AG04450 (cell line): Measurements from ENCODE around the gene OSBPL5. TPM values are rescaled to one million over a fixed set of nuclear protein-coding genes. Genes with fewer than 3 reads are reported as not detected.
A peak's percentile ranks its signal among the peaks of the same experiment; 100 is the strongest.

ENCODE experiments used
- CTCF ChIA-PET: fragments of 300-600, 350-600 bp; formaldehyde crosslinking; extraction: SDS; loops from one replicate; lab custom pipeline; 2022; ENCODE audit warnings: antibody characterized with exemption, inconsistent platforms; lab: Charles Lee
- POLR2A ChIA-PET: fragments of 350-600 bp; formaldehyde crosslinking; extraction: SDS; loops from one replicate; lab custom pipeline; 2021; ENCODE audit warnings: antibody characterized with exemption, inconsistent platforms; lab: Yijun Ruan, JAX
- DNase-seq: peaks from one replicate; pipeline ENCODE4 v3.0.0-alpha.2; 2011; ENCODE audit warnings: low read depth, low spot score
- H3K27ac ChIP-seq: one replicate; pipeline ENCODE4 v1.5.1; 2012; ENCODE audit warnings: low read depth, low read length, control low read depth
- H3K27me3 ChIP-seq: one replicate; pipeline ENCODE4 v1.6.0; 2012; ENCODE audit warnings: low read length; ENCODE audit not compliant: control insufficient read depth, insufficient read depth
- H3K4me3 ChIP-seq: 2 replicates; pipeline ENCODE4 v1.5.1; 2011; ENCODE audit warnings: mild to moderate bottlenecking, low read depth, low read length, control low read depth
- H3K9me3 ChIP-seq: 2 replicates; pipeline ENCODE4 v1.5.1; 2012; ENCODE audit warnings: low read length; ENCODE audit not compliant: control insufficient read depth, insufficient read depth
- polyA plus RNA-seq: library from polyadenylated mRNA; depleted of rRNA; stranded (reverse); fragments of >200 nt; gene quantifications from 2 replicates; pipeline ENCODE4 v1.2.3, GENCODE V29; 2011
- TF ChIP-seq, protein P1 (sequence below): IDR thresholded peaks from 2 replicates; pipeline ENCODE4 v1.5.1; 2011; ENCODE audit warnings: low read depth, low read length, control low read depth, inconsistent platforms

Gene OSBPL5
- polyA plus RNA-seq, 1 experiment = 7.4 TPM

GRCh38 chr11:3058753-3059664 is 106.1 kb downstream of the OSBPL5 start:
- CTCF ChIA-PET = interaction anchor here (0.6 to 0.9 kb wide), 4 partner anchors 22 to 33 kb away, joined by 3 to 4 read pairs (median 3); no protein-coding TSS in a partner anchor
- TF ChIP-seq, protein P1, sequence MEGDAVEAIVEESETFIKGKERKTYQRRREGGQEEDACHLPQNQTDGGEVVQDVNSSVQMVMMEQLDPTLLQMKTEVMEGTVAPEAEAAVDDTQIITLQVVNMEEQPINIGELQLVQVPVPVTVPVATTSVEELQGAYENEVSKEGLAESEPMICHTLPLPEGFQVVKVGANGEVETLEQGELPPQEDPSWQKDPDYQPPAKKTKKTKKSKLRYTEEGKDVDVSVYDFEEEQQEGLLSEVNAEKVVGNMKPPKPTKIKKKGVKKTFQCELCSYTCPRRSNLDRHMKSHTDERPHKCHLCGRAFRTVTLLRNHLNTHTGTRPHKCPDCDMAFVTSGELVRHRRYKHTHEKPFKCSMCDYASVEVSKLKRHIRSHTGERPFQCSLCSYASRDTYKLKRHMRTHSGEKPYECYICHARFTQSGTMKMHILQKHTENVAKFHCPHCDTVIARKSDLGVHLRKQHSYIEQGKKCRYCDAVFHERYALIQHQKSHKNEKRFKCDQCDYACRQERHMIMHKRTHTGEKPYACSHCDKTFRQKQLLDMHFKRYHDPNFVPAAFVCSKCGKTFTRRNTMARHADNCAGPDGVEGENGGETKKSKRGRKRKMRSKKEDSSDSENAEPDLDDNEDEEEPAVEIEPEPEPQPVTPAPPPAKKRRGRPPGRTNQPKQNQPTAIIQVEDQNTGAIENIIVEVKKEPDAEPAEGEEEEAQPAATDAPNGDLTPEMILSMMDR = peak; percentile 15; the same call in 1 of the 2 replicates
- H3K27me3 ChIP-seq = no peaks in the 10 kb centered on the region
- H3K27ac ChIP-seq = peak overlapping the region; percentile 88
- POLR2A ChIA-PET = interaction anchor here (0.8 to 1.0 kb wide), 2 partner anchors 27 to 130 kb away, joined by 3 read pairs; partner anchors contain the start of gene PHLDA2
- DNase-seq = peak; percentile 70
- no peak overlapping the region for H3K4me3 ChIP-seq
- peaks cover 7% of the 10 kb centered on the region; the same call in 1 of the 2 replicates for H3K9me3 ChIP-seq

DNA sequence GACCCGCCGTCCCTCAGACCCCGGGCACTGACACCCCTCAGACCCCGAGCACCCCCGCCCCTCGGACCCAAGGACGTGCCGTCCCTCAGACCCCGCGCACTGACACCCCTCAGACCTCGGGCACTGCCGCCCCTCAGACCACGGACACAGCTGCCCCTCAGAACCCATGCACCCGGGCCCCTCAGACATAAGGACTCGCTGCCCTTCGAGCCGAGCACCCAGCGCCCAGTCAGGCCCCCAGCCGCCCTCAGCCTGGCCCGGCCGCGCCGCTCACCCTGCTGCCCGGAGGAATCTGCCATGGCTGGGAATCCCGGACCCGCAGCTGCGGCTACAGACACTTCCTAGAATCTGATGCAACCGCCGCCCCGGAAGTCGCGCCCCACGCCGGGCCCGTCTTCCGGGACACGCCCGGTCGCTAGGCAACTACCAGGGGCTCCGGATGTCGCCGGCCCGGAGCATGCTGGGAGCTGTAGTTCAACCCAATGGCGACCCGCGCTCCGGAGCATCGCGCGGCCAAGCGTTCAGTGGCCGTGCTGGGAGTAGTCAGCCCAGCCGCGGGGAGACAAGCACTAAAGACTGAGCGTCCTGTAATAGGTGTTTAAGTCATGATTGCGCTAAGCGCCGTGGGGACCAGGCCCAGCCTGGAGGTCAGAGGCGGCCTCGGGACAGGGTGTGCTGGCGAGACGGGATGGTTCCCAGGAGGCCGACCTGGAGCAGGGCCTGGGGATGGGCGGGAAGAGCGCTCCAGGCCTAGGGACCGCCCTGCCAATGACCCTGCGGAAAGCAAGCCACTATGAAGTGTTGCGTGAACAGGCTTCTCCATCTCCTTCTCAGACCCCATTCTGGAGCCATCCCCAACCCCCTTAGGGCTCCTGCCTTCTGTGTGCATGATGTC is 107.8 kb downstream of the OSBPL5 start, which contains the start of gene CARS1:
TSS of gene CARS1 (minus strand) at position 355 of the 895 bp plus-strand sequence. CDS start at position 299, 56 bp downstream.
- POLR2A ChIA-PET = interaction anchor here (0.6 to 1.1 kb wide), 2 partner anchors 52 to 128 kb away, joined by 3 read pairs; partner anchors contain the start of gene PHLDA2
- peaks cover 7% of the 10 kb centered on the region; the same call in 1 of the 2 replicates for H3K9me3 ChIP-seq
- H3K27me3 ChIP-seq = no peaks in the 10 kb centered on the region
- peak; percentile 86 for DNase-seq
- TF ChIP-seq, protein P1 = no peak
- CTCF ChIA-PET = interaction anchor here (1.1 kb wide), 1 partner anchor 13 kb away, joined by 3 read pairs; no protein-coding TSS in a partner anchor
- H3K4me3 ChIP-seq = peak within 1 kb of the TSS; percentile 97
- peak within 1 kb of the TSS; percentile 80 for H3K27ac ChIP-seq

- H3K4me3 ChIP-seq = peak overlapping the region; percentile 97
- ChIA-PET POLR2A (interaction anchor here (1.1 kb wide), 1 partner anchor 127 kb away, joined by 3 read pairs; the partner anchor contains the start of gene PHLDA2), CTCF (interaction anchor here (1.1 kb wide), 1 partner anchor 12 kb away, joined by 3 read pairs; no protein-coding TSS in a partner anchor)
- H3K27me3 ChIP-seq = no peaks in the 10 kb centered on the region
- peak overlapping the region; percentile 80 for H3K27ac ChIP-seq
- peaks cover 7% of the 10 kb centered on the region; the same call in 1 of the 2 replicates for H3K9me3 ChIP-seq
- TF ChIP-seq, protein P1 = no peak
- DNase-seq = no peak
Measured at GRCh38 chr11:3056296-3057068, 108.6 kb downstream of the OSBPL5 start.

- peak overlapping the region; percentile 97 for H3K4me3 ChIP-seq
Measured at GRCh38 chr11:3055891-3056290, 109.2 kb downstream of the OSBPL5 start.

More at GRCh38 chr11:3055891-3056290, 109.2 kb downstream of the OSBPL5 start:
- H3K27ac ChIP-seq = no peak overlapping the region
- TF ChIP-seq, protein P1 = no peak
- no peaks in the 10 kb centered on the region for H3K27me3 ChIP-seq
- ChIA-PET POLR2A (no interaction called here), CTCF (no interaction called here)
- no peak for DNase-seq
- H3K9me3 ChIP-seq = peaks cover 7% of the 10 kb centered on the region; the same call in 1 of the 2 replicates
